ENCODE results near the gene PRRX2.
"Not testable (repeated sequence)": the region's sequence is repeated elsewhere in the genome, so short reads cannot be mapped to it uniquely, and the experiment has no call there.

PRRX2 gene

GRCh38 chr9:129756191-129756590 is 90.7 kb downstream of the PRRX2 start:
- no peak for DNase-seq (ENCODE audit: low spot score)

- DNase-seq (ENCODE audit: low spot score) = no peak
Measured at GRCh38 chr9:129757045-129757444, 91.6 kb downstream of the PRRX2 start.

DNA sequence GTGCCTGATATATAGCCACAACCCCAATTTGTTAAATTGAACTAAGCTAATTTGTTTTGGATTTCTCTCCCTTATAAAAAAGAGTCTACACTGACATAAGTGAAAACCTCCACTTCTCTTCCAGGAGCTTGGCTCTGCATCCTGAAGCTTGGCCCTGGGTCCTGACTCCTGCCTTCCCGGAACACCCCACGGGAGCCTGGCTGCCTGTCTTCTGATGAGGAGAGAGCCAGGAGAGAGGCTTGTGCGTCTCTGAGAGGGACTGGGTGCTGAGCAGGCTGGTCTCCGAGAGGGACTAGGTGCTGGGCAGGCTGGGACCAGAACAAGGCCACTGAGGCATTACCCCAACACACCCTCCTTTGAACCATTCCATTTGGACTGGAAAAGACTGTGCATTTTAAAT is 93.9 kb downstream of the PRRX2 start:
- DNase-seq (ENCODE audit: low spot score) = no peak

- DNase-seq (ENCODE audit: low spot score) = no peak
Measured at GRCh38 chr9:129759804-129760502, 94.5 kb downstream of the PRRX2 start.

- not testable (repeated sequence) for DNase-seq (ENCODE audit: low spot score)
Measured at GRCh38 chr9:129760784-129761183, 95.3 kb downstream of the PRRX2 start.

GRCh38 chr9:129761293-129761900 is 96.0 kb downstream of the PRRX2 start:
- DNase-seq (ENCODE audit: low spot score) = no peak

DNA sequence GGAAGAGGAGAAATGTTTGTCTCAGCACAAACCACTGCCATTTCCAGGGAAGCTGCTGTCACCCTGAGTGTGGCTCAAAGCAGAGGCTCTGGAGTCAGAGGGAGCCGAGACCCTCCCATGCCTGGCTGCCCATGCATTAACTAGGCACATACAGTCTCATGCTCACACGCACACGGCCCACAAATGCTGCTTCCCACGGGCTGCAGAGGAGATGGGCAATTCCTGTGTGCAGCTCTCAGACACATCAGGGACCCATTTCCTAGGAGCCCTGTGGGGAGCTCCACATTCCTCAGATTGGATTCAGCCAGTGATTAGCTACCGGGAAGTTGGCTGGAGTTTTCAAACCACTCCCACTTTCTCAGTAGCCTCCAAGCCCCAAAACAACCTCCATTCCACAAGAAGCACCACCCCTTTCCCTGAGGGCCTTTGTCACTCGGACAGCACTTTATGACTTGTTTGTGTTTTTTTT is 96.5 kb downstream of the PRRX2 start:
- DNase-seq (ENCODE audit: low spot score) = no peak

DNA sequence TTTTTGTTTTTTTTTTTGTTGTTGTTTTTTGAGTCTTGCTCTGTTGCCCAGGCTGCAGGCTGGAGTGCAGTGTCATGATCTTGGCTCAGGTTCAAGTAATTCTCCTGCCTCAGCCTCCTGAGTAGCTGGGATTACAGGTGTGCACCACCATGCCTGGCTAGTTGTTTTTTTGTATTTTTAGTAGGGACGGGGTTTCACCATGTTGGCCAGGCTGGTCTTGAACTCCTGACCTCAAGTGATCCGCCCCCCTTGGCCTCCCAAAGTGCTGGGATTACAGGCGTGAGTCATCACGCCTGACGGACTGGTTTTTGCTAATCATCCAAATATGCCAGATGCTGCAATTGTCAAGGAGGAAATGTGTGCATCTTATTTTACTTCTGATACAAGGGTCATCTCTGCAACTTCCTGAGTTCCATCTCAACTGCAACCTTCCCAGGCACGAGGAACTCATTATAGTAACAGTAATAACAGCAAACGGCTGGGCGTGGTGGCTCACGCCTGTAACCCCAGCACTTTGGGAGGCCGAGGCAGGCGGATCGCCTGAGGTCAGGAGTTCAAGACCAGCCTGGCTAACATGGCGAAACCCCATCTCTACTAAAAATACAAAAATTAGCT is 97.0 kb downstream of the PRRX2 start:
- not testable (repeated sequence) for DNase-seq (ENCODE audit: low spot score)

DNA sequence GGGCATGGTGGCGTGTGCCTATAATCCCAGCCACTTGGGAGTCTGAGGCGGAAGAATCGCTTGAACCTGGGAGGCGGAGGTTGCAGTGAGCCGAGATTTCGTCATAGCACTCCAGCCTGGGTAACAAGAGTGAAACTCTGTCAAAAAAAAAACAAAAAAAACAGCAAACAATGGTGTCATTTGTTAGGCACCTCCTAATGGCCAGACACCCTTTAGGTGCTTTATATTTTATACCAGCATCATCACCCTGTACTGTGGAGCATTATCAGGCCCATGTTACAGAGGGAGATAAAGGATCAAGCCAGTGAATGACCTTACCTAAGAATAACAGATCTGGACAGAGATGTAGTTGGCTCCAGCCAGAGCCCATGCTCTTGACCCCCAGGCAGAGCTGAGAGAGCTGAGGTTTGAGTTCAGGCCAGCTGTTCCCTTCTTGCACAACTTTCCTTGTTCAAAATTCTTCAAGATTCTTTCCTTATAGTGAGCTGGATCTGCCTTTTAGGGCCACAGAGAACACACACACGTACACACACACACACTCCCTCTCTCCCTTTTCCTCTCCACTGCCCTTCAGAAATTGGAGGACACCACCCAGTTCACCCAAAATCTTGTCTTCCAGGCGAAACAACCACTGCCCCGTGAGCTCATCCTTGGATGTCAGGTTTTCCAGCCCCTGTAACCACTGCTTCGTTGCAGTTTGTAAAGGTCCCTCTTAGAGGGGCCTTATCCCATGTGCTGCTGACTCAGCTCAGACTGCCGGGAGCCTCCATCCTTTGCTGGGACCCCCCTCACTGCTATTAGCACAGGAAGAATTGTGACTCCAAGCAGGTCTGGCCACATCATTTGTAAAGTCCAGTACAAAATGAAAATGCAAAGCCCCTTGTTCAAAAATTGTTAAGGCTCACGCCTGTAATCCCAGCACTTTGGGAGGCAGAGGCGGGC is 97.8 kb downstream of the PRRX2 start:
- no peak for DNase-seq (ENCODE audit: low spot score)

GRCh38 chr9:129765764-129766317 is 100.4 kb downstream of the PRRX2 start:
- no peak for DNase-seq (ENCODE audit: low spot score)

- no peak for DNase-seq (ENCODE audit: low spot score)
Measured at GRCh38 chr9:129768486-129768885, 103.0 kb downstream of the PRRX2 start.

GRCh38 chr9:129769669-129770068 is 104.2 kb downstream of the PRRX2 start:
- no peak for DNase-seq (ENCODE audit: low spot score)

DNA sequence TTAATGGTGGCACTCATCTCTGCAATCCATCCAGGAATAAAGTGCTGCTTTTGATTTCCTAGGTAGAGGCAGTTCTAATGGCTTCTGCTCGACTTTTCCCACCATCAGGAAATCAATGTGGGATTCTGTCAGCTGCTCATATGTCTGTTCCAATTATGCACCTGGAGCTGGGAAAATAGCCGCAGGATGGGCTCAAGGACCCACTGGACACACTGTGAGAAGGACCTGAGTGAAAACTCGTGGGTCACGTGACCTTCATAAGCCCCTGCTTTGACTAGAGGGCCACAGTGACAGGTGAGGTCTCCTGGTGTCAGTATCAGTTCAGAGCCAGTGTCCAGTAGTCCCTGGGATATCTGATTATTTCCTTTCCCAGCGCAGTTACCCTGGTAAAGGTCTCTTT is 105.3 kb downstream of the PRRX2 start:
- DNase-seq (ENCODE audit: low spot score) = no peak

Data from SK-N-DZ (cell line).